22Rv1 (cell line): ENCODE data around the gene C1QL1.

Source experiments
- CTCF ChIP-seq: fragments of 450-650 bp; IDR thresholded peaks from 2 replicates; pipeline ENCODE4 v1.5.1; 2017; ENCODE audit warnings: mild to moderate bottlenecking
- ZFX ChIP-seq: fragments of 450-650 bp; IDR thresholded peaks from 2 replicates; pipeline ENCODE4 v1.6.1; 2017; ENCODE audit warnings: antibody characterized with exemption, borderline replicate concordance

- TF ChIP-seq CTCF (no peak), ZFX (no peak)
Measured at GRCh38 chr17:44970136-44970741, 2.1 kb upstream of the C1QL1 start.
